ENCODE results near the gene TFF1.

DNA sequence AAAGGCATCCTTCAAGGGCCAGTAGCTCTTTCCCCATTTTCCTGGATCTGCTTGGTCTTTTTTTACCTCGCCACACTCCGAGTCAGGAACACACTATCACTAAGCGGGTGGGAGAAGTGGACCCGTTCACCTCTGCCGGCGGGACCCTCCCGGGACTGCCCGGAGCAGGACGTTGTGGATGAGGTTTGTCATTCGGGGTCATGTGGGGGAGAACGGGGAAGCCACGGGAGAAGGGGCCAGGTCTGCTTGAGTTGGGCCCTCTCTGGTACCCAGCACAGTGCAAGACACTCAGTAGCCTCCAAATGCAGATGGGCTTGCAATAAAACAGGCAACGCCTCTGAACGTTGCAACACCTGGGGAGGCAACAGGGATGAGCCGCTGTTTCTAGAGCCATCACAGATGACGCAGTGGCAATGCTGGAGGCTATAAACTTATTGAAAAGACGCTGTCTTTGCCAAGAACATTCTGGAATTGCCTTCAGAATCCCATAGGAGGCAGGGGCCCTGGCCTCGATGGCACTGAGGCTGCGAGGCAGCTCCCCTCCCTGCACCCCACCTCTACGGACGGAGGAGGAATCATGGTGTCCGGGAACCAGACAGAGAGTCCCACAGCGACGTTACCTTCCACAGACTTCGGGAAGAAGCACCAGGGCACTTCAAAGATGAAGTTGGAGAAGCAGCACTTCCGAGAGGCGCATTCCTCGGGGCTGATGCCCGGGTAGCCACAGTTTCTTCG lies 19.3 kb downstream of the TFF1 start:
- no peak for TF ChIP-seq POLR2A (IDR thresholded peaks at IDR 0.05)
- TF ChIP-seq, protein P1, sequence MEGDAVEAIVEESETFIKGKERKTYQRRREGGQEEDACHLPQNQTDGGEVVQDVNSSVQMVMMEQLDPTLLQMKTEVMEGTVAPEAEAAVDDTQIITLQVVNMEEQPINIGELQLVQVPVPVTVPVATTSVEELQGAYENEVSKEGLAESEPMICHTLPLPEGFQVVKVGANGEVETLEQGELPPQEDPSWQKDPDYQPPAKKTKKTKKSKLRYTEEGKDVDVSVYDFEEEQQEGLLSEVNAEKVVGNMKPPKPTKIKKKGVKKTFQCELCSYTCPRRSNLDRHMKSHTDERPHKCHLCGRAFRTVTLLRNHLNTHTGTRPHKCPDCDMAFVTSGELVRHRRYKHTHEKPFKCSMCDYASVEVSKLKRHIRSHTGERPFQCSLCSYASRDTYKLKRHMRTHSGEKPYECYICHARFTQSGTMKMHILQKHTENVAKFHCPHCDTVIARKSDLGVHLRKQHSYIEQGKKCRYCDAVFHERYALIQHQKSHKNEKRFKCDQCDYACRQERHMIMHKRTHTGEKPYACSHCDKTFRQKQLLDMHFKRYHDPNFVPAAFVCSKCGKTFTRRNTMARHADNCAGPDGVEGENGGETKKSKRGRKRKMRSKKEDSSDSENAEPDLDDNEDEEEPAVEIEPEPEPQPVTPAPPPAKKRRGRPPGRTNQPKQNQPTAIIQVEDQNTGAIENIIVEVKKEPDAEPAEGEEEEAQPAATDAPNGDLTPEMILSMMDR (IDR thresholded peaks at IDR 0.05): no peak
